HG02840 (cell line): ENCODE measurements around the gene GRID2.

Source experiments
- ATAC-seq: cut with Tn5 transposase; IDR thresholded peaks from one replicate; pipeline ENCODE4 v1.9.1; 2021; ENCODE audit warnings: mild to moderate bottlenecking, moderate library complexity, moderate number of reproducible peaks; ENCODE audit not compliant: unreplicated experiment, low FRiP score

The GRID2 gene

GRCh38 chr4:92516450-92516849 lies 212.7 kb downstream of the GRID2 start:
- ATAC-seq: no peak

GRCh38 chr4:92519727-92520126 lies 216.0 kb downstream of the GRID2 start:
- no peak for ATAC-seq

GRCh38 chr4:92520563-92520962 lies 216.8 kb downstream of the GRID2 start:
- ATAC-seq: no peak

GRCh38 chr4:92521941-92522340 lies 218.2 kb downstream of the GRID2 start:
- no peak for ATAC-seq

GRCh38 chr4:92522356-92522755 lies 218.6 kb downstream of the GRID2 start:
- no peak for ATAC-seq

- ATAC-seq: no peak
These were observed 220.4 kb downstream of the GRID2 start for GRCh38 chr4:92524131-92524530.

DNA sequence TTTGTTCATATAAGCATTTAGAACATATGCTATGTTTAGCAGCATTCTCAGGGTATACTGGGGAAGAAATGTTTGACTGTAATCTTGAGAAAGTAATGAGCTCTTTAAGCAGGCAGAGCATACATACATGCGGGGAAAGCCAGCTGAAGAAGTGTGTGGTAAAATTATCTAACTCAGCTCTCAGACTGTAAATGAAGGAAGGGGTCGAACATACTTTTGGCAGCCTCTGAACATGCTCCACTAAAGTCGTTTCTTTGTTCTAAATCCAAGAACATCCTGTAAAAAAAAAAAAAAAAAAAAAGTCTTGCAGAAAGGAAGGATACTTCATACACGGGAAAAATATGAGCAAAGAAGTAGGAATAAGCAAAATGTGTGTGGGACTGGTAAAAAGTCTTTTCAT lies 224.8 kb downstream of the GRID2 start:
- ATAC-seq: no peak

GRCh38 chr4:92529510-92529909 lies 225.7 kb downstream of the GRID2 start:
- ATAC-seq: no peak

DNA sequence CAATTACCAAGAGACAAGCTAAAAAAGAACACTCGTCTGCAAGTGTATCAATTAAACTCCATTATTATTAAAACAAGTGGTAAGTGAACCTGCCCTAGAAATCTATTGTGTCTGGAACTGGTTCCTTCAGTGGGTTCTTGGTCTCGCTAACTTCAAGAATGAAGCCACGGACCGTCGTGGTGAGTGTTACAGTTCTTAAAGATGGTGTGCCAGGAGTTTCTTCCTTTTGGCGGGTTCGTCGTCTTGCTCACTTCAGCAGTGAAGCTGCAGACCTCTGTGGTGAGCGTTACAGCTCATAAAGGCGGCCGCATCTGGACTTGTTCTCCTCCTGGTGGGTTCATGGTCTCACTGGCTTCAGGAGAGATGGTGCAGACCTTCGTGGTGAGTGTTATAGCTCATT lies 231.8 kb downstream of the GRID2 start:
- no peak for ATAC-seq

- no peak for ATAC-seq
These were observed 247.8 kb downstream of the GRID2 start for GRCh38 chr4:92551616-92552015.

DNA sequence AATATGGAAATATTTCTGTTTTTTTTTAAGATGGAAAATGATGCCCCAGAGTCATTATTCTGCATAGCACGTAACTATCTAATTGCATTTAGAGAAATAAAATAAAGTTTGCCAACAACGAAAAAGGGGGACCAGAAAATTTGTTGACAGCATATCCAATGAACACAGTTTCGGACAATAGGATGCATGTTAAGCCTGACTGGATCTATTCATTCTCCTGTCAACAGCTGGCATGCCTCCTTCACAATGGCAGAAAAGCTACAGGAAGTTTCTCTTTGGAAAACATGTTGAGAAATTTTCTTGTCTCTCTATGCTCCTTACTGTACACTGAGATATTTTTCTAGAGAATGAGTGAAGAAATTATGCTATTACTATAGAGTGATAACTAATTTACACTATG lies 262.5 kb downstream of the GRID2 start:
- no peak for ATAC-seq

DNA sequence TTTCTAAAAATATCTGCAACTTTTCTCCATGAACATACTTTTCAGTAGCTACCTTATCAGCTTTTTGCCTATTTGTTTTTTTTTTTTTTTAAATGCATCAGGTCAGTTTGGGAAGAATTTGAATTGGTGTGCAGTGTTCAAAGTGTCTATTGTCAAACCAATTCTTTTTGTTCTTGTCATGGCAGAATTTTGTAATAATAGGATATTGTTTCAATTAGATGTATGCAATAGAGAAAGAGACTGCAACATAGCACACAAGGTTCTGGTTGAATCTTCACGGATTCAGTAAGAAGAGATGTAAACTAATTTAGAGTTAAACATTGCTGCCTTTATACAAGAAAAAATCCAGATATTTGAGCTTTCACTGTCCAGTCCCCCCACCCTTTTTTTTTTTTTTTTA lies 277.1 kb downstream of the GRID2 start:
- no peak for ATAC-seq

DNA sequence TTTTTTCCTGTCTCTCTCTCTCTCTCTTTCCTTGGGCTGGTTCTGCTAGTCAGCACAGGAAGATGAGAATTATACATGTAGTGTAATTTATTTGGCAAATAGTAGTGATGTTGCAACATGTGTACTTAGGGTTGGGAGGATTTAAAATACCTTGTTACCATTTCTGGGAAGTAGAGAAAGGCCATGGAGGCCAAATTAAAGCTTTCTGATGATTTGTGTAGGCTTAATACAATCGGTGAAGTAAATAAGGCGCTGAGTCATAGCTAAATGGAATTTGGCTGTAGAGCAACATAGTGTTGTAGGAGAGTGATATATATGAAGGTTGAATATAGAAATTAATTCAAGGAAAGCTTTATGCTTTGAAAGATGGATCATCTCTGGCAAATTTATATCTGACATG lies 295.3 kb downstream of the GRID2 start:
- no peak for ATAC-seq

DNA sequence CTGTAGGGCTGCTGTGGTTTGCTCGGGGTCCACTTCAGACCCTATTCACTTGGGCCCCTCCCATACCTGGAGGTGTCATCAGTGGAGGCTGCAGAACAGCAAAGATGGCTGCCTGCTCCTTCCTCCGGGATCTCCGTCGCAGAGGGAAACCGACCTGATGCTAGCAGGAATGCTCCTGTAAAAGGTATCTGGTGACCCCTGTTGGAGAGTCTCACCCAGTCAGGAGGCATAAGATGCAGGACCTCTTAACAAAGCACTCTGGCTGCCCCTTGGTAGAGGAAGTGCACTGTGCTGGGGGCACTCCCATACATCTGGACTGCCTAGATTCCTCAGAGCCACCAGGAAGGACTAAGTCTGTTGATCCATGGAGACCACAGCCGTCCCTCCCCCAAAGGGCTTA lies 296.9 kb downstream of the GRID2 start:
- ATAC-seq: no peak

- ATAC-seq: no peak
These were observed 302.5 kb downstream of the GRID2 start for GRCh38 chr4:92606227-92606626.

GRCh38 chr4:92615049-92615448 lies 311.3 kb downstream of the GRID2 start:
- no peak for ATAC-seq

GRCh38 chr4:92618968-92619367 lies 315.2 kb downstream of the GRID2 start:
- no peak for ATAC-seq

GRCh38 chr4:92629302-92629701 lies 325.5 kb downstream of the GRID2 start:
- ATAC-seq: no peak

DNA sequence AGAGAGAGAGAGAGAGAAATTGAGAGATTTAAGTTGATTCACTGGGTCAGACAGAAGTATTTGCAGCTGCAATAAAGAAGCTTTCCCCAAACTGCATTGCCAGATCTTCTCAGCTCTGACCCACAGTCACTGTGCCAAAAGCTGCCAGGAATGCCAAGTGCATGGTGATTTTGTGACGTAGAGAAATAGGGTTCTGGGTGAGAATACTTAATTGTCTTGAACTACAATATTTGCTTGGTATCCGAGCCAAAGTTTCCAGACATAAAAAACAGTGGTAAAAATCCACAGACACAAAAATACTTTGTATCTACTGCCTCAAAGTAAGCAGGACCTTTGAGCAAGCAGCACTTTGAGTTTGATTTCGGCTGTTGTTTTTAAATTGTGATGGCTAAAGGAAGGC lies 331.1 kb downstream of the GRID2 start:
- ATAC-seq: no peak

- ATAC-seq: no peak
These were observed 332.5 kb downstream of the GRID2 start for GRCh38 chr4:92636038-92636806.

DNA sequence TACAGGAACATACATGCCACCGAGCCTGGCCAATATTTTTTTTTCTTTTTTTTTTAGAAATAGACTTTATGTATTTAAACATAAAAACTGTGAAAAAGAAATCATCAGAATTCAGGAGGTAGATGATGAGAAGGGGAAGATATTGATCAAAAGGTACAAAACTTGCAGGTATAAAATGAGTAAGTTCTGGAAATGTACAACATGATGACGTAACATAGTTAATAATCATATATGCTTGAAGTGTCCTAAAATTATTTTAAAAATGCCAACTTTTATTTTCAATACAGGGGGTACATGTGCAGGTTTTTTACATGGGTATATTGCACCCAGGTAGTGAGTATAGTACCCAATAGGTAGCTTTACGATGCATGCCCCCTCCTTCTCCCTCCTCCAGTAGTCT lies 337.6 kb downstream of the GRID2 start:
- no peak for ATAC-seq

- no peak for ATAC-seq
These were observed 343.1 kb downstream of the GRID2 start for GRCh38 chr4:92646826-92647225.

DNA sequence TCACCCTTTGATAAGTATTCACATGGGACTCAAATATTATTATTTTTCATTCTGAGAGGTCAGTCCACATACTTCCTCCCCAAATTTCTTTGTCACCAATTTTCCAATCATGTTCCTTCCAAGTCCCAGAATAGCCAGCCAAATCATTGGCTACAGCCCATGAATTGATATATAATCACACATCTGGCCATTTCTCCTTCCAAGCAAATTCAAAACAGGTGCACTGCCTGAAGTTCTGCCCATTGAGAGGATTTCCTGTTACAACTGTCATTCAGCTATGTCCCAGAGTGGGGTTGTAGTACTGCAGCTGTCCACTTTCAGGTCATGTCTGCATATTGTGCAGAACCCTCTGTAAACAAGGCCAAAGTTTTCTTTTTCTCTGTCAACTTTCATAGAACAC lies 347.8 kb downstream of the GRID2 start:
- ATAC-seq: no peak
